OCI-LY1 (cell line): ENCODE results near the gene IRF8.
A peak's percentile ranks its signal among the peaks of the same experiment; 100 is the strongest.

Experiments used
- H2AFZ ChIP-seq: fragments of 200-600 bp; sonication (generic), shearing (Covaris generic); 2 replicates; pipeline ENCODE4 v1.6.0; 2014; ENCODE audit warnings: antibody characterized with exemption, mild to moderate bottlenecking, low read length
- H3F3A ChIP-seq: fragments of 200-600 bp; sonication (generic), shearing (Covaris generic); 2 replicates; pipeline ENCODE4 v1.6.0; 2014; ENCODE audit warnings: mild to moderate bottlenecking, antibody characterized with exemption, low read length, moderate library complexity; ENCODE audit not compliant: insufficient read depth
- H3K27ac ChIP-seq: fragments of 200-600 bp; sonication (generic); 2 replicates; pipeline ENCODE4 v1.5.1; 2014; ENCODE audit warnings: low read length, mixed run types, mild to moderate bottlenecking, low read depth; ENCODE audit not compliant: poor library complexity, severe bottlenecking
- H3K27me3 ChIP-seq: fragments of 200-600 bp; sonication (generic); 2 replicates; pipeline ENCODE4 v1.6.0; 2014; ENCODE audit warnings: antibody characterized with exemption, mild to moderate bottlenecking, low read length, moderate library complexity; ENCODE audit not compliant: insufficient read depth
- H3K36me3 ChIP-seq: fragments of 200-600 bp; sonication (generic); 2 replicates; pipeline ENCODE4 v1.6.1; 2014; ENCODE audit warnings: mild to moderate bottlenecking, antibody characterized with exemption, low read length, moderate library complexity, mixed read lengths; ENCODE audit not compliant: insufficient read depth
- H3K4me1 ChIP-seq: fragments of 200-600 bp; sonication (generic); 2 replicates; pipeline ENCODE4 v1.5.1; 2014; ENCODE audit warnings: mild to moderate bottlenecking, low read length, moderate library complexity; ENCODE audit not compliant: insufficient read depth, severe bottlenecking
- H3K4me2 ChIP-seq: fragments of 200-600 bp; sonication (generic), shearing (Covaris generic); 2 replicates; pipeline ENCODE4 v1.6.1; 2014; ENCODE audit warnings: low read length
- H3K4me3 ChIP-seq: fragments of 200-600 bp; sonication (generic); 2 replicates; pipeline ENCODE4 v1.5.1; 2014; ENCODE audit warnings: low read length, low read depth, mild to moderate bottlenecking, mixed read lengths; ENCODE audit not compliant: poor library complexity, severe bottlenecking
- H3K79me2 ChIP-seq: fragments of 200-600 bp; shearing (Covaris generic); 2 replicates; pipeline ENCODE4 v1.6.1; 2016; ENCODE audit warnings: mixed run types, low read length, mixed read lengths; ENCODE audit not compliant: insufficient read depth
- H3K9ac ChIP-seq: fragments of 200-600 bp; sonication (generic), shearing (Covaris generic); 2 replicates; pipeline ENCODE4 v1.6.1; 2014; ENCODE audit warnings: mild to moderate bottlenecking, low read length, mixed read lengths
- H3K9me2 ChIP-seq: fragments of 200-600 bp; sonication (generic), shearing (Covaris generic); 2 replicates; pipeline ENCODE4 v1.6.1; 2014; ENCODE audit warnings: low read depth, mild to moderate bottlenecking, low read length, mixed read lengths
- H3K9me3 ChIP-seq: fragments of 200-600 bp; shearing (Covaris generic); 2 replicates; pipeline ENCODE4 v1.6.1; 2014; ENCODE audit warnings: low read length, mixed read lengths
- H4K20me1 ChIP-seq: fragments of 200-600 bp; sonication (generic), shearing (Covaris generic); 2 replicates; pipeline ENCODE4 v1.6.0; 2016; ENCODE audit warnings: mild to moderate bottlenecking, low read length; ENCODE audit not compliant: insufficient read depth
- EZH2 ChIP-seq: fragments of 200-600 bp; sonication (generic), shearing (Covaris generic); IDR thresholded peaks from 2 replicates; pipeline ENCODE4 v1.8.0; 2017; ENCODE audit warnings: borderline replicate concordance, mixed run types, mild to moderate bottlenecking, antibody characterized with exemption, low read length, moderate library complexity, mixed read lengths
- TF ChIP-seq, protein P1 (sequence below): fragments of 200-600 bp; sonication (generic), shearing (Covaris generic); IDR thresholded peaks from 2 replicates; pipeline ENCODE4 v1.5.1; 2017; ENCODE audit warnings: mild to moderate bottlenecking, antibody characterized with exemption, low read length, moderate library complexity, mixed read lengths

IRF8 gene

GRCh38 chr16:85898521-85899442 lies at the start of gene IRF8:
TSS of gene IRF8 (plus strand) at chr16:85899162. CDS start at chr16:85903016, 3,854 bp downstream.
- no peaks in the 10 kb centered on the region for H3K9me2 ChIP-seq
- H3K9ac ChIP-seq, result peak within 1 kb of the TSS; percentile 60
- H3K4me2 ChIP-seq, result peak within 1 kb of the TSS; percentile 79
- peaks cover 21% of the 10 kb centered on the region; the same call in 1 of the 2 replicates for H3K36me3 ChIP-seq
- TF ChIP-seq, protein P1, sequence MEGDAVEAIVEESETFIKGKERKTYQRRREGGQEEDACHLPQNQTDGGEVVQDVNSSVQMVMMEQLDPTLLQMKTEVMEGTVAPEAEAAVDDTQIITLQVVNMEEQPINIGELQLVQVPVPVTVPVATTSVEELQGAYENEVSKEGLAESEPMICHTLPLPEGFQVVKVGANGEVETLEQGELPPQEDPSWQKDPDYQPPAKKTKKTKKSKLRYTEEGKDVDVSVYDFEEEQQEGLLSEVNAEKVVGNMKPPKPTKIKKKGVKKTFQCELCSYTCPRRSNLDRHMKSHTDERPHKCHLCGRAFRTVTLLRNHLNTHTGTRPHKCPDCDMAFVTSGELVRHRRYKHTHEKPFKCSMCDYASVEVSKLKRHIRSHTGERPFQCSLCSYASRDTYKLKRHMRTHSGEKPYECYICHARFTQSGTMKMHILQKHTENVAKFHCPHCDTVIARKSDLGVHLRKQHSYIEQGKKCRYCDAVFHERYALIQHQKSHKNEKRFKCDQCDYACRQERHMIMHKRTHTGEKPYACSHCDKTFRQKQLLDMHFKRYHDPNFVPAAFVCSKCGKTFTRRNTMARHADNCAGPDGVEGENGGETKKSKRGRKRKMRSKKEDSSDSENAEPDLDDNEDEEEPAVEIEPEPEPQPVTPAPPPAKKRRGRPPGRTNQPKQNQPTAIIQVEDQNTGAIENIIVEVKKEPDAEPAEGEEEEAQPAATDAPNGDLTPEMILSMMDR, result no peak
- no peak for TF ChIP-seq EZH2
- peaks cover 22% of the 10 kb centered on the region for H3K79me2 ChIP-seq
- peak within 1 kb of the TSS; percentile 94 for H3K27ac ChIP-seq
- H3K9me3 ChIP-seq, result no peaks in the 10 kb centered on the region
- peak within 1 kb of the TSS; percentile 63 for H3K4me3 ChIP-seq
- no peaks in the 10 kb centered on the region for H3F3A ChIP-seq
- no peaks in the 10 kb centered on the region for H3K27me3 ChIP-seq
- peaks cover 67% of the 10 kb centered on the region for H3K4me1 ChIP-seq
- no peaks in the 10 kb centered on the region for H4K20me1 ChIP-seq
- H2AFZ ChIP-seq, result no peak within 1 kb of the TSS

- TF ChIP-seq, protein P1, result no peak
- no peak for TF ChIP-seq EZH2
- no peaks in the 10 kb centered on the region for H3F3A ChIP-seq
- no peak overlapping the region for H3K9ac ChIP-seq
- no peak overlapping the region for H3K27ac ChIP-seq
- H3K9me2 ChIP-seq, result no peaks in the 10 kb centered on the region
- no peaks in the 10 kb centered on the region for H3K9me3 ChIP-seq
- H3K27me3 ChIP-seq, result 0 out of 2 replicates have a peak, but pooled peaks cover 5% of the 10 kb centered on the region
- no peak overlapping the region for H3K4me3 ChIP-seq
- no peaks in the 10 kb centered on the region for H3K79me2 ChIP-seq
- H3K4me1 ChIP-seq, result no peaks in the 10 kb centered on the region
- no peak overlapping the region for H3K4me2 ChIP-seq
- H3K36me3 ChIP-seq, result no peaks in the 10 kb centered on the region
- H2AFZ ChIP-seq, result no peak overlapping the region
- no peaks in the 10 kb centered on the region for H4K20me1 ChIP-seq
Measured at GRCh38 chr16:85849388-85849787, 49.6 kb upstream of the IRF8 start.

GRCh38 chr16:85850344-85850880 lies 48.5 kb upstream of the IRF8 start:
- H3K4me2 ChIP-seq, result no peak overlapping the region
- no peak overlapping the region for H2AFZ ChIP-seq
- no peaks in the 10 kb centered on the region for H3K9me2 ChIP-seq
- H3K9me3 ChIP-seq, result no peaks in the 10 kb centered on the region; the same call in 1 of the 2 replicates
- H3K27me3 ChIP-seq, result 0 out of 2 replicates have a peak, but pooled peaks cover 5% of the 10 kb centered on the region
- no peaks in the 10 kb centered on the region for H3K79me2 ChIP-seq
- no peak overlapping the region for H3K4me3 ChIP-seq
- H3K36me3 ChIP-seq, result no peaks in the 10 kb centered on the region
- no peak overlapping the region for H3K9ac ChIP-seq
- H3F3A ChIP-seq, result no peaks in the 10 kb centered on the region
- H3K27ac ChIP-seq, result no peak overlapping the region
- TF ChIP-seq, protein P1, result no peak
- TF ChIP-seq EZH2, result no peak
- H4K20me1 ChIP-seq, result no peaks in the 10 kb centered on the region
- H3K4me1 ChIP-seq, result no peaks in the 10 kb centered on the region
